HCT116 (cell line): Measurements from ENCODE around the gene CTIF.
A peak's percentile ranks its signal among the peaks of the same experiment; 100 is the strongest.

Experiments used
- CEBPB ChIP-seq: IDR thresholded peaks from 2 replicates; pipeline ENCODE4 v1.6.1; 2012; ENCODE audit warnings: low read depth
- CTCF ChIP-seq, 3 experiments: fragments of 200-600 bp in 1 of 3; sonication (generic) in 1 of 3; IDR thresholded peaks in 2 of 3; conservative IDR thresholded peaks in 1 of 3; 2 replicates each; pipeline ENCODE4 v1.5.1; 2012 to 2017; ENCODE audit warnings: low read depth in 2 of 3, low read length in 2 of 3, antibody characterized with exemption in 1 of 3, borderline replicate concordance in 1 of 3, control low read depth in 1 of 3, mild to moderate bottlenecking in 1 of 3, mixed read lengths in 1 of 3, mixed run types in 1 of 3, moderate library complexity in 1 of 3; ENCODE audit not compliant: insufficient read depth in 1 of 3
- EZH2 ChIP-seq: fragments of 200-600 bp; sonication (generic); IDR thresholded peaks from 2 replicates; pipeline ENCODE4 v1.6.1; 2017; ENCODE audit warnings: antibody characterized with exemption, mixed run types
- EZH2phosphoT487 ChIP-seq: fragments of 200-600 bp; IDR thresholded peaks from 2 replicates; pipeline ENCODE4 v1.6.1; 2018; ENCODE audit warnings: antibody characterized with exemption, borderline replicate concordance
- MAX ChIP-seq: IDR thresholded peaks from 2 replicates; pipeline ENCODE4 v1.6.1; 2012
- TF ChIP-seq, protein P1 (sequence below): IDR thresholded peaks from 2 replicates; pipeline ENCODE4 v1.6.1; 2012; ENCODE audit warnings: low read depth

GRCh38 chr18:48667276-48668254 is 128.7 kb downstream of the CTIF start:
- TF ChIP-seq MAX (no peak), CTCF (IDR thresholded peaks at IDR 0.05 in 2 of 3, conservative IDR thresholded peaks at IDR 0.05 in 1 of 3; ENCODE audit: borderline replicate concordance in 1 of 3, insufficient read depth in 1 of 3, low read depth in 2 of 3, low read length in 2 of 3) (peak; percentile 13 to 58 (median 46); a peak in 3 of 6 replicates), EZH2 (no peak), CEBPB (no peak), EZH2phosphoT487 (no peak)
- TF ChIP-seq, protein P1, sequence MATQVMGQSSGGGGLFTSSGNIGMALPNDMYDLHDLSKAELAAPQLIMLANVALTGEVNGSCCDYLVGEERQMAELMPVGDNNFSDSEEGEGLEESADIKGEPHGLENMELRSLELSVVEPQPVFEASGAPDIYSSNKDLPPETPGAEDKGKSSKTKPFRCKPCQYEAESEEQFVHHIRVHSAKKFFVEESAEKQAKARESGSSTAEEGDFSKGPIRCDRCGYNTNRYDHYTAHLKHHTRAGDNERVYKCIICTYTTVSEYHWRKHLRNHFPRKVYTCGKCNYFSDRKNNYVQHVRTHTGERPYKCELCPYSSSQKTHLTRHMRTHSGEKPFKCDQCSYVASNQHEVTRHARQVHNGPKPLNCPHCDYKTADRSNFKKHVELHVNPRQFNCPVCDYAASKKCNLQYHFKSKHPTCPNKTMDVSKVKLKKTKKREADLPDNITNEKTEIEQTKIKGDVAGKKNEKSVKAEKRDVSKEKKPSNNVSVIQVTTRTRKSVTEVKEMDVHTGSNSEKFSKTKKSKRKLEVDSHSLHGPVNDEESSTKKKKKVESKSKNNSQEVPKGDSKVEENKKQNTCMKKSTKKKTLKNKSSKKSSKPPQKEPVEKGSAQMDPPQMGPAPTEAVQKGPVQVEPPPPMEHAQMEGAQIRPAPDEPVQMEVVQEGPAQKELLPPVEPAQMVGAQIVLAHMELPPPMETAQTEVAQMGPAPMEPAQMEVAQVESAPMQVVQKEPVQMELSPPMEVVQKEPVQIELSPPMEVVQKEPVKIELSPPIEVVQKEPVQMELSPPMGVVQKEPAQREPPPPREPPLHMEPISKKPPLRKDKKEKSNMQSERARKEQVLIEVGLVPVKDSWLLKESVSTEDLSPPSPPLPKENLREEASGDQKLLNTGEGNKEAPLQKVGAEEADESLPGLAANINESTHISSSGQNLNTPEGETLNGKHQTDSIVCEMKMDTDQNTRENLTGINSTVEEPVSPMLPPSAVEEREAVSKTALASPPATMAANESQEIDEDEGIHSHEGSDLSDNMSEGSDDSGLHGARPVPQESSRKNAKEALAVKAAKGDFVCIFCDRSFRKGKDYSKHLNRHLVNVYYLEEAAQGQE: no peak
